HG03565 (cell line): ENCODE data around the gene MALAT1.

Source experiments
- ATAC-seq: cut with Tn5 transposase; IDR thresholded peaks from one replicate; pipeline ENCODE4 v1.9.1; 2021; ENCODE audit warnings: mild to moderate bottlenecking, moderate library complexity; ENCODE audit not compliant: unreplicated experiment

MALAT1 gene

GRCh38 chr11:65537620-65538231 lies 38.9 kb downstream of the MALAT1 start:
- ATAC-seq: no peak

DNA sequence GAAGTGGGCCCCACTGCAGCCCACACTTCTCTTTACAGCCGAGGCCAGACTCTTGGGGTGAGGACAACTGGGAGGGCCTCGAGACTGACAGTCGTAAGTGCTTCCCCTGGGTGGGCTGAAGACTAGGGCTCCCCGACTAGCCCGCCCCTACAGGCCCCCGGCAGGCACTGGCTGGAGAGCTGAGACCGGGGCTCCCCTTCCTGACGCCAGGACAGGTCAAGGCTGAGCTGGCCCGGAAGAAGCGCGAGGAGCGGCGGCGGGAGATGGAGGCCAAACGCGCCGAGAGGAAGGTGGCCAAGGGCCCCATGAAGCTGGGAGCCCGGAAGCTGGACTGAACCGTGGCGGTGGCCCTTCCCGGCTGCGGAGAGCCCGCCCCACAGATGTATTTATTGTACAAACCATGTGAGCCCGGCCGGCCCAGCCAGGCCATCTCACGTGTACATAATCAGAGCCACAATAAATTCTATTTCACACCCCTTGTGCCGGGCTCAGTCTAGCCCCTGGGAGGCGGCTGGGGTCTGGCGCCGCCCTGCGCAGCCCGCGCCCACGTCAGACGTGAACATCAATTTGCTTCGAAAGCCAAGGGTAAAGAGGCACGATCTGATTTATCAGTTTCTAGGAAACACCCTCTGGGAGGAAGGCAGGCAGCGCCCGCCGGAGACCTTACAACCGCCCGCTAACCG lies 39.5 kb downstream of the MALAT1 start:
- no peak for ATAC-seq

- ATAC-seq: no peak
Measured at GRCh38 chr11:65538915-65539743, 40.3 kb downstream of the MALAT1 start.

- peak; percentile 33 for ATAC-seq
Measured at GRCh38 chr11:65539744-65540289, 41.0 kb downstream of the MALAT1 start.

DNA sequence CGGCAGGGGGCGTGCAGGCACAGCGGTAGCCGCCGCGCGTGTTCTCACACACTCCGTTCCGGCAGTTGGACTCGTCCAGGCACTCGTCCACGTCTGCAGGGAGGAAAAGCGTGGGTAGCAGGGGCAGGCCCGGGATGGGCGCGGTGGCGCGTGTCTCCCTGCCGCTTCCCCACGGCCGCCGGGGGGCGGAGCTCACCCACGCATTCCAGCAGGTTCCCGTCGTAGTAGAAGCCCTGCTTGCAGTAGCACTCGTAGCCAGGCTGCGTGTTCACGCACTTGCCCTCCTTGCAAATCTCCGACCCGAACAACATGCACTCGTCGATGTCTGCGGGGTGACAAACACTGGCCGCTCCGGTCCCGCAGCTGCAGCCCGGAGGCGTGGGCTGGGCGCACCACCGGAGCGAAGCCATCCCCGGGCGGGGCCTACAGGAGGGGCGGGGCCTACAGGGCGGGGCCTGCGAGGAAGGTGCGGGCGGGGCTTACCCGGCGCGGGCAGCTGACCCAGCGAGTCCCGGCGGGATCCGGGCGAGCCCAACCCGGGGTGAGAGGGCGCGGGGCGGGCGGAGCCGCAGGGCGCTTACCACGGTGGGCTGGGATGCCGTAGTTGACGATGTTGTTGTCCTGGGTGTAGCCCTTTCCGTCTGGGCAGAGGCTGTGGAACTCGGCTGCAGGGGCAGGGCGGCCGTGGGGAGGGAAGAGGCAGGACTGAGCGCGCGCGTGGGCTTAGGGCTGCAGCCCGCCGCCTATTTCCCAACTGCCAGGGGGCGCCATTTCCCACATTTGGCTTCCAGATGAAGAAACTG lies 41.6 kb downstream of the MALAT1 start:
- ATAC-seq: peak; percentile 38

GRCh38 chr11:65541093-65541982 lies 42.5 kb downstream of the MALAT1 start:
- ATAC-seq: no peak

DNA sequence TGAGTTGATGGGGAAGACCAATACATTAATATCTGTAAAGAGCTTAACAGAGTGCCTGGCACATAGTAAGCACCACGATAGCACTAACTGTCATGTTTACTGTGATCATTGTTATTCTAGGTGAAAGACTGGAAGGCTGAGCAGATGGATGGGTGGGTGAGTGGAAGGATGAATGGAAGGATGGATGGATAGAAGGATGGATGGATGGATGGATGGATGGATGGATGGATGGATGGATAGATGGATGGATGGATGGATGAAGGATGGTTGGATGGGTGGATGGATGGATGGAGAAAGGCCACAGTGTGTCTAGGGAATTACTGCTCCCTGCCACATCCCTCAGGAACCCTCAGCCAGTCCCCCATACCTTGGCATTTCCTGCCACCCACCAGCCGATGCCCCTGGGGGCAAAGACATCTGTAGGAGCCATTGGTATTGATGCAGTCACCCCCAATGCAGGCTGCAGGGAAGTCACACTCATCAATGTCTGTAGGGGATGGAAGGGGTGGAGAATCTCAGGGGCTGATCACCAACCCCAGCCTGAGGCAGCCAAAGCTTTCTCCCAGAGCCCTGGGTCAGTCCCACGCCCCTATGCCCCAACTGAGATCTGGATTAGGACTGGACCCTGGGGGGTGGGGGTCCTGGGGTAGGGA lies 44.0 kb downstream of the MALAT1 start:
- no peak for ATAC-seq

- ATAC-seq: no peak
Measured at GRCh38 chr11:65545853-65546216, 47.0 kb downstream of the MALAT1 start.

- peak; percentile 43 for ATAC-seq
Measured at GRCh38 chr11:65546217-65546958, 47.5 kb downstream of the MALAT1 start.

DNA sequence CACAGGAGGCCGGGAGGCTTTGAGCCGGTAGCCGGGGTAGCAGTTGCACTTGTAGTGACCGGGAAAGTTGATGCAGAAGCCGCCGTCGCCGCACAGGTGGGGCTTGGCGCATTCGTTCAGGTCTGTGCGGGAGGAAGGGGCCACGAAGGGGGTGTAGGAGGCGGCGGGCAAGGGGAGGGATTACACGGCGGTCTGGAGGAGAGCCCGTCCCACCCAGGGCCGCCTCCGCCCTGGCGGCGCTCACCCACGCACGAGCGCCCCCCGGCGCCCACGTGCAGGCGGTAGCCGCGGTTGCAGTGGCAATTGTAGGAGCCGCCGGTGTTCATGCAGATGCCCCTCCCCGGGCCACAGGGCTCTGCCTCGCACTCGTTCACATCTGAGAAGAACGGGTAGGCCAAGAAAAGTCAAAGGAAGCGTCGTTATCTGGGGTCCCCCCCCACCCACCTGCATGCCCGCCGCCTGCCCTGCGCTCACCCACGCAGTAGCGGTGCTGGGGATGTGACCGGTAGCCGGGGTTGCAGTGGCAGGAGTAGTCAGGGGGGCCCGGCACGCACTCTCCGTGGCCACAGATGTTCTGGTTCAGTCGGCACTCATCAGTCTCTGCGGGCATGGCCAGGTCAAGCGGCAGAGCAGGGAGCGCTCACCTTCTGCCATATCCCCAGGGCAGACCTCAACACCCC lies 48.7 kb downstream of the MALAT1 start:
- no peak for ATAC-seq

- ATAC-seq: no peak
Measured at GRCh38 chr11:65548395-65548794, 49.5 kb downstream of the MALAT1 start.

DNA sequence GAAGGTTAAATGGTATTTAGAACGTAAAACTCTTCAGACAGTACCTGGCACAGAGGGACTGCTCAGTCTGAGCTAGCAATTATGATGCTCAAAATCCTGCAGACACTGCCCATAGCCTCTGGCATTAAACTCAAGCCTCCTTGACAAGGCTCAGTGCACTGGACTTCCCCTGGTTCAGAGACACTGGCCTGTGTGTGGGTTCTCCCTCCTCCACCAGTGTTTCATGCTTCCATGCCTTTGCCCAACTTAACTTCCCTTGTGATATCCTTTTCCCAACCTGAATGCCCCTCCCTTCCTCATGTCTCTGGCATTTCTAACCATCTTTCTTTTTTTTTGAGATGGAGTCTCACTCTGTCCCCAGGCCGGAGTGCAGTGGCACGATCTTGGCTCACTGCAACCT lies 50.3 kb downstream of the MALAT1 start:
- ATAC-seq: no peak

GRCh38 chr11:65551572-65552387 lies 52.9 kb downstream of the MALAT1 start:
- no peak for ATAC-seq

DNA sequence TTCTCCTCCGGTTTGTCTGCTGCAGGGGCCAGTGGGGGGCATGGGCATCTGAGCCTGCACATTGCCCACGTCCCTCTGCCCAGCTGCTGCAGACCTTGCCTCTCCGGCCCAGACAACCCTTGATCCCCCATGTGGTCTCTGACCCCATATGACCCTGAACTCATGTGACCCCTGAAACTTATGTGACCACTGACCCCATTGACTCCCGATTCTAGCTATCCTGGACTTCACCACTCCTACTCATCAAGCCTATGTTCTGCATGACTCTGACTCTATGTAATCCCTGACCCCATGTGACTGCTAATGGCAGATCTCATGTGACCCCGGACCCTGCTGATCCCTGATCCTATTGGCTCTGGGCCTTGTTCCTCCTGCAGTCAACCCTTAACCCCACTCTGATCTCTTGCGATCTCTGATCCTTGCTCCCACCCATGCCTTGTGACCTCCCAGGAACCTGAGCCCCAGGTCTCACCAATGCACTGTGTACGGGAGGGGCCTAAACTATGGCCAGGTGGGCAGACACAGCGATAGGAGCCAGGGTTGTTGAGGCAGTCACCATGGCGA lies 53.6 kb downstream of the MALAT1 start:
- ATAC-seq: no peak

DNA sequence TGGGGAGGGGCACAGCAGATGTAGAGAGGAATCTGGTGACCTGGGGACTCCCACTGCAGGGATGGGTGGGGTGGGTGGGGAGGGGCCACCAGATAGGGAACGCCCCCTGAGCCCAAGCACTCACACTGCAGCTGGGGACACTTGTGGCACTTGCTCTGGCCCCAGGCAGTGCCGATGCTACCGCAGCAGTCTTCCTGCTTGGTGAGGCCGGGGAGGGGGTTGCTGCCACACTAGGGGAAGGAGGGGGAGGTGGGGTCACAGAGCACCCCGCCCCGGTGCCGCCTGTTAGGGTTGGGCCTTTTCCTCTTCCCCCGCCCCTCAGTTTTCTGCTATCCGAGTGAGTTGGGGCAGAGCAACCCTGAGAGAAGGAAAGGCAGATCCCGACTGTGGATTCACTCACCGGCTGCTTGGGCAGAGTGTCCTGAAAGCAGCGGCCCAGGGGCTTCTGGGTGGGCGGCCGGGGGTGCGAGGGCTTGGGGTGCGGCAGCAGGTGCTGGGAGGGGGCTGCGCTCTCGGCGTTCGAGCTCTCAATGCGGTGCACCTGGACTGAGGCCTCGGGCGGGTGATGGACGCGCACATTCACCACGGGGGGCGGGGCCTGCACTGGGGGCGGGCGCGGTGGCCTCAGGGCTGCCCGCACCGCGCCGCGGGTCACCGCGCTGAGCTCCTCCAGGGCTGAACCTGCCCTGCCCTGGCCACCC lies 54.6 kb downstream of the MALAT1 start:
- ATAC-seq: no peak

DNA sequence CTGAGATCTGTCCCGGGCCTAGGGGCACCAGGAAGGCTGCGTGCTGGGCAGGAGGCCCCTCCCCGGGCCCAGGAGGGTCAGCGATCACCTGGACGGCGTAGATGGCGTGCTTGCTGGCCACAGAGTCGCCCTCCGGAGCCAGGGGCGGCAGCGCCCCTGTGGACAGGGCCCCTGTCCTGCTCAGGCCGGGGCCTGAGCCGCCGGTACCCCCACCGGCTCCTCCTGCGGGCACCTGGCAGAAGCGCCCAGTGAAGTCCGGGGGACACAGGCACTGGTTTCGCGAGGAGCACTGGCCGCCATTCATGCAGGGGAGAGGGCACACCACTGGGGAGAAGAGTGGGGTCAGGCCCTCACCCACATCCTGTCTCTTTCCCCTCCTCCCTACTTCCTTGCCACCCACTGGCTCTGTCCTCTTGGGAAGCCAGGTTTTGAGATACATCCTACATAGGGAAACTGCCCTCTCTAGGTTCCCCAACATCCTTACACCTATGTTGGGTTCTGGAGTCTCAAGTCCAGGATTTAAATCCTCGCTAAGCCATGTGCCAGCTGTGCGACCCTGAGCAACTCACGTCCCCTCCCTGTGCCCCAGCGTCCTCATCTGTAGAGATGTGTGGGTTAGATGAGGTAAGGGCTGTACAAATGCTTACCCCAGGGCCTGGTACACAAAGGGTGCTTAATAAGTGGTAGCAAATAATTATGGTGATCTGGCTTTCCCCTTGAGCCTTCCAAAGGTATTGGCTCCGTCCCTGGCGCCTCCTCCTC lies 55.4 kb downstream of the MALAT1 start:
- ATAC-seq: no peak
